ENCODE measurements around the gene HSF4. TPM values are rescaled to one million over a fixed set of nuclear protein-coding genes. Genes with fewer than 3 reads are reported as not detected.
A peak's percentile ranks its signal among the peaks of the same experiment; 100 is the strongest.

Gene HSF4
- total RNA-seq, 1 donor, result 5.8 TPM

DNA sequence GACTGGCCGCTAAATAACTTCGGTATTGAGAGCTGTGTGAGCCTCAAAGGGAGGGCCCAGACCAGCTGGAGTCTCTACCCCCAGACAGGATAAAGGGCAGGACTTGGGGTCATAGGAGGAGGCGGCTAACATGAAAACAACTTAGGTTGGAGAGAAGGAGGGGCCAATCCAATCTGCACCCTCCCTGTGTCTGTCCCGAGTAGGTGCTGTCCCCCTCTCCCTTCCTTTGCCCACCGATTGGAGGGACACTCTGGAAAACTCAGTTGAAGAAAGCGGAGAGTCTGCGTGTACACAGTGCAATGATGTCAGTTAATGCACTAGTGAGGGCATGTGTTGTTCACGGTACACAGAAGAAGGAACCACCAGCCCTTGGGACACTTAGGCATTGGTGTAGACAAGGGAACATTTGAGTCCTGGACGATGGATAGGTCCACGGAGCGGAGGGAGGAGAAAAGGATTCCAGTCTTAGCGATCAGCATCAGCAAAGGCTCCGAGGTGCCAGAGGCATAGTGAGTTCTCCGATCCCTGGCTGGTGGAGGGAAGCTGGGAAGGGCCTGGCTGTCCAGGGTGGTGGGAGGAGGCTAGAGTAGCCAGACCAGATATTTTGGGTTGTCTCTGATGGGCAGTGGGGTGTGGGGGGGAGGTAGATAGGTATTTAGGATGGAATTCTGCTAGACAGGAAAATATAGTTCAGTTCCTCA lies 6.6 kb downstream of the HSF4 start:
- DNase-seq (ENCODE audit: insufficient read length, low spot score, missing footprints), result no peak
- Histone ChIP-seq H3K4me2 (ENCODE audit: insufficient read depth, low read length) (peak overlapping the region; percentile 90), H3K27me3 (ENCODE audit: insufficient read depth, low read length) (no peaks in the 10 kb centered on the region), H3K36me3 (ENCODE audit: insufficient read depth, low read length) (no peaks in the 10 kb centered on the region), H4K20me1 (ENCODE audit: insufficient read depth, low read length) (peaks cover 2% of the 10 kb centered on the region), H3K79me2 (ENCODE audit: insufficient read depth, low read length) (no peaks in the 10 kb centered on the region), H3K4me1 (ENCODE audit: insufficient read depth, low read length) (peaks cover 22% of the 10 kb centered on the region), H3K9me3 (ENCODE audit: low read depth, low read length) (no peaks in the 10 kb centered on the region), H3K27ac (ENCODE audit: low read depth, low read length) (peak overlapping the region; percentile 38), H2AFZ (ENCODE audit: low read length) (peak overlapping the region; percentile 45), H3K4me3 (ENCODE audit: insufficient read depth, low read length) (peak overlapping the region; percentile 72)
- TF ChIP-seq, protein P1, sequence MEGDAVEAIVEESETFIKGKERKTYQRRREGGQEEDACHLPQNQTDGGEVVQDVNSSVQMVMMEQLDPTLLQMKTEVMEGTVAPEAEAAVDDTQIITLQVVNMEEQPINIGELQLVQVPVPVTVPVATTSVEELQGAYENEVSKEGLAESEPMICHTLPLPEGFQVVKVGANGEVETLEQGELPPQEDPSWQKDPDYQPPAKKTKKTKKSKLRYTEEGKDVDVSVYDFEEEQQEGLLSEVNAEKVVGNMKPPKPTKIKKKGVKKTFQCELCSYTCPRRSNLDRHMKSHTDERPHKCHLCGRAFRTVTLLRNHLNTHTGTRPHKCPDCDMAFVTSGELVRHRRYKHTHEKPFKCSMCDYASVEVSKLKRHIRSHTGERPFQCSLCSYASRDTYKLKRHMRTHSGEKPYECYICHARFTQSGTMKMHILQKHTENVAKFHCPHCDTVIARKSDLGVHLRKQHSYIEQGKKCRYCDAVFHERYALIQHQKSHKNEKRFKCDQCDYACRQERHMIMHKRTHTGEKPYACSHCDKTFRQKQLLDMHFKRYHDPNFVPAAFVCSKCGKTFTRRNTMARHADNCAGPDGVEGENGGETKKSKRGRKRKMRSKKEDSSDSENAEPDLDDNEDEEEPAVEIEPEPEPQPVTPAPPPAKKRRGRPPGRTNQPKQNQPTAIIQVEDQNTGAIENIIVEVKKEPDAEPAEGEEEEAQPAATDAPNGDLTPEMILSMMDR (IDR thresholded peaks at IDR 0.05; ENCODE audit: extremely low read depth, low read depth, low read length), result no peak

DNA sequence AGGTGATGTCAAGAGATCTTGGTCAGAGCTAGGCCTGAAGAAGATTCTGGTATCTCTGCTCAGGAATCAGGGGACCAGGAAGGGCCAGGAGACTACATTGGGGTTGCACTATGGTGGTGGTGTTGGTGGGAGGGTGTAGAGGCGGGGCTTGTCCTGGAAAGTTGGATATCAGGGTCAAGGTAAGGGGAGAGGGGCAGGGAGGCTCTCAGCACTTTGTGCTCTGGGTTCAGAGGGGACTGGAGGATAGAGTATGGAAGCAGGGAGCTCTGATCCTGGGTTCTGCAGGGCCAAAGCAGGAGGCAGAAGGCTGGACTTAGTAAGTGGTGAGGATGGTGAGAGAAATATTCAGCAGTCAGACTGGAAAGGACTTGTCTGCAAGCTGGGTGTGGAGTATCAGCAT lies 8.8 kb downstream of the HSF4 start:
- Histone ChIP-seq H2AFZ (ENCODE audit: low read length) (peak overlapping the region; percentile 85), H3K79me2 (ENCODE audit: insufficient read depth, low read length) (no peaks in the 10 kb centered on the region), H3K9me3 (ENCODE audit: low read depth, low read length) (no peaks in the 10 kb centered on the region), H3K4me2 (ENCODE audit: insufficient read depth, low read length) (peak overlapping the region; percentile 95), H3K4me3 (ENCODE audit: insufficient read depth, low read length) (peak overlapping the region; percentile 78), H3K36me3 (ENCODE audit: insufficient read depth, low read length) (no peaks in the 10 kb centered on the region), H3K4me1 (ENCODE audit: insufficient read depth, low read length) (peaks cover 22% of the 10 kb centered on the region), H4K20me1 (ENCODE audit: insufficient read depth, low read length) (peaks cover 11% of the 10 kb centered on the region), H3K27ac (ENCODE audit: low read depth, low read length) (peak overlapping the region; percentile 39), H3K27me3 (ENCODE audit: insufficient read depth, low read length) (no peaks in the 10 kb centered on the region)
- no peak for DNase-seq (ENCODE audit: insufficient read length, low spot score, missing footprints)
- TF ChIP-seq, protein P1 (IDR thresholded peaks at IDR 0.05; ENCODE audit: extremely low read depth, low read depth, low read length), result no peak

DNA sequence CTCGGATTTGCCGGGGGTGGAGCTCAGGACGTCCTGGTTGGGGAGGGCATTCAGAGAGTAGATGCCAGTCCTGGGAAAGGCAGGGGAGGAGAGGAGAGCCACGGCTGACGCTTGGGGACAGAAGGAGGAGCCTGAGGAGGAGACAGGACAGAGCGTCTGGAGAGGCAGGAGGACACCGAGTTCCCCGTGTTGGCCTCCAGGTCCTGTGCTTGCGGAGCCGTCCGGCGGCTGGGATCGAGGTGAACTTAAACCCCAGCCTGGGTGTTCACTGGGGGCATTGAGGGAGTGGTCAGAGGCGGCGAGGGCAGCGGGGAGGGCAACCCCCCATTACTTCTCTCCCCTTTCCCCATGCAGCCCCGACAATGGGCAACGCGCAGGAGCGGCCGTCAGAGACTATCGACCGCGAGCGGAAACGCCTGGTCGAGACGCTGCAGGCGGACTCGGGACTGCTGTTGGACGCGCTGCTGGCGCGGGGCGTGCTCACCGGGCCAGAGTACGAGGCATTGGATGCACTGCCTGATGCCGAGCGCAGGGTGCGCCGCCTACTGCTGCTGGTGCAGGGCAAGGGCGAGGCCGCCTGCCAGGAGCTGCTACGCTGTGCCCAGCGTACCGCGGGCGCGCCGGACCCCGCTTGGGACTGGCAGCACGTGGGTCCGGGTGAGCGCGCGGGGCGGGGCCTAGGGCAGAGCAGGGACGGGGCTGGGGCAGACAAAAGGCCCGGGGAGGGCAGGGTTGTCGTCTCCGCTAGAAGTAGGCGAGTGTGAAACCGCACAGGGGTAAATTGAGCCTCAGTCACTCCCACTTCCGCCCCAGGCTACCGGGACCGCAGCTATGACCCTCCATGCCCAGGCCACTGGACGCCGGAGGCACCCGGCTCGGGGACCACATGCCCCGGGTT lies 9.5 kb downstream of the HSF4 start:
- Histone ChIP-seq H3K27me3 (ENCODE audit: insufficient read depth, low read length) (no peaks in the 10 kb centered on the region), H3K79me2 (ENCODE audit: insufficient read depth, low read length) (no peaks in the 10 kb centered on the region), H3K4me3 (ENCODE audit: insufficient read depth, low read length) (peak overlapping the region; percentile 78), H4K20me1 (ENCODE audit: insufficient read depth, low read length) (peaks cover 15% of the 10 kb centered on the region), H3K9me3 (ENCODE audit: low read depth, low read length) (no peaks in the 10 kb centered on the region), H2AFZ (ENCODE audit: low read length) (peak overlapping the region; percentile 85), H3K27ac (ENCODE audit: low read depth, low read length) (peak overlapping the region; percentile 39), H3K4me1 (ENCODE audit: insufficient read depth, low read length) (peaks cover 22% of the 10 kb centered on the region), H3K36me3 (ENCODE audit: insufficient read depth, low read length) (no peaks in the 10 kb centered on the region), H3K4me2 (ENCODE audit: insufficient read depth, low read length) (peak overlapping the region; percentile 95)
- TF ChIP-seq, protein P1 (IDR thresholded peaks at IDR 0.05; ENCODE audit: extremely low read depth, low read depth, low read length), result peak; percentile 16
- DNase-seq (ENCODE audit: insufficient read length, low spot score, missing footprints), result peak; percentile 99

All from osteoblast (primary cell).